Sigmoid colon (tissue), 4 donors: ENCODE data around the gene MRPL21.

Experiments
- CTCF ChIP-seq, 4 experiments: fragments of 450-650 bp in 3 of 4; fragments of 200-600 bp in 1 of 4; IDR thresholded peaks; one replicate each; pipeline ENCODE4 v1.5.1; 2016 to 2019; ENCODE audit warnings: antibody characterized with exemption in 4 of 4, mild to moderate bottlenecking in 3 of 4, moderate library complexity in 2 of 4
- EP300 ChIP-seq, 4 donors: sonication (generic); formaldehyde crosslinking; IDR thresholded peaks; one replicate each; pipeline ENCODE4 v1.6.1; 2017; ENCODE audit warnings: antibody characterized with exemption in 4 of 4
- POLR2A ChIP-seq, 2 donors: fragments of 450-650 bp; IDR thresholded peaks; one replicate each; pipeline ENCODE4 v1.6.1; 2016; ENCODE audit warnings: antibody characterized with exemption in 2 of 2, mild to moderate bottlenecking in 2 of 2, moderate library complexity in 2 of 2
- POLR2AphosphoS5 ChIP-seq, 4 donors: sonication (generic); formaldehyde crosslinking; IDR thresholded peaks; one replicate each; pipeline ENCODE4 v1.6.1; 2017; ENCODE audit warnings: antibody characterized with exemption in 4 of 4

- TF ChIP-seq CTCF (IDR thresholded peaks at IDR 0.05) (no peak), EP300 (IDR thresholded peaks at IDR 0.05) (no peak), POLR2AphosphoS5 (IDR thresholded peaks at IDR 0.05) (no peak), POLR2A (IDR thresholded peaks at IDR 0.05) (no peak)
These were observed 56.2 kb downstream of the MRPL21 start for GRCh38 chr11:68847395-68847794.
